Activated CD8-positive, alpha-beta memory T cell treated with anti-CD3 and anti-CD28 coated beads, Interleukin-2, amount 50 U/mL, for 48 hours (primary cell): ENCODE results near the gene ACTR1A.
"Not testable (repeated sequence)": the region's sequence is repeated elsewhere in the genome, so short reads cannot be mapped to it uniquely, and the experiment has no call there.

Source experiments
- DNase-seq: peaks from one replicate; pipeline ENCODE4 v3.0.0-alpha.2; 2020

ACTR1A gene

DNA sequence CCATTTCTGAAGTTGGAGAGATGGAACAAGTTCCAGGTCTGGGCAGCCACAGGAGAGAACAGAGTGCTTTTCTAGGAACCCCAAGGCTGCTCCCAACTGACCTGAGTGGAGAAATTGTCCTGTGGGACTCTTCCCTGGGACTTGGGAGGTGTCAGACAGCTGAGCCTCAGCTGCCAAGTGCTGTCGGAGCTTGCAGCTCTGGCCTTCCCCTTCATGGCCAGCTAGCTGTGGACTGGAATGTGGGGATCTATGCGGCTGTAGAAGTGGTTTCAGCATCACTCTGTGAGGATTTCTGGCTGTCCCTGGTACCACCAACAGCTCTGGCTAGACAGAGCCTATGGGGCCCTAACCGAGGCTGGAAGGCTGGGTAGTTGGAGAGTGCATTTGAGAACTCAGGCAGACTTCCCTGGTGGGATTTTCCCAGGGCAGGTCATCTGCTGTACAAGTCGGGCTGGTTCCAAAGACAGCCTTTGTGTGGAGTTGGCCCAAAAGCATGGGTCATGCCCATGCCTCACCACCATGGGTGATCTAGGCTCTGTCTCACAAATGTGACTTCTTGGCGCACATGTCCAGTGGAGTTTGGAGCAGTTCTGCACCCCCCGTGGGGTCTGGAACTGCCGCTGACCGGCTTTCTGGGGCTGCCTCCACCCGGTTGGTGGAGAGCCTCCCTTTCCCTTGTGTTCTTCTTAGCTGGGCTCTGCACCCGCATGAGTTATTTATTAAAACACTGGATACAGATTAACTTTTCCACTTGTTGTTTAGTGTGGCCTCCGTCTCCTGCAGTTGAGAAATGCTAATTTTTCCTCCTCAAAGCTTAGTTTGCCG, 12.2 kb upstream of the ACTR1A start:
- DNase-seq, result no peak

DNA sequence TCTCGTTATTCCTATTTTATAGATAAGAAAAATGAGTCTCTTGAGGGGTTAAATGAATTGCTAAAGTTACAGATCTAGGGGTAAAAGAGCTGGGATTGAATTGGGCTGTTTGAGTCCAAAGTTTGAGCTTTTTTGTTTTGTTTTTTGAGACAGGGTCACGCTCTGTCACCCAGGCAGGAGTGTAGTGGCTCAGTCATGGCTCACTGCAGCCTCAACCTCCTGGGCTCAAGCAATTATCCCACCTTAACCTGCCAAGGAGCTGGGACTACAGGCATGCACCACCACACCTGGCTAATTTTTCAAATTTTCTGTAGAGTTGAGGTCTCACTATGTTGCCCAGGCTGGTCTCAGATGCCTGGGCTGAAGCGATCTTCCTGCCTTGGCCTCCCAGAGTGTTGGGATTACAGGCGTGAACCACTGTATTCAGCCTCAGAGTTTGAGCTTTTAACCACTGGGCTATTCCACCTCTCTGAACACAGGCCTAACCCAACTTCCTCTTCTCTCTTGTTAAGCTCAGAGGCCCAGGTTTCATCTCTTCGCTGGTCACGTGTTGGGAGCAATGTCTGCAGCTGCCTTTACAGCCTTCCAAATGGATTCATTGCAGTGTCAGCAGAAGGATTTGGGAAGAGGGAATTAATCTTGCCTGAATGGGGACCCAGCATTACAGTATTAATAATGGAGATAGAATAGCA, 9.2 kb upstream of the ACTR1A start:
- DNase-seq, result no peak

DNA sequence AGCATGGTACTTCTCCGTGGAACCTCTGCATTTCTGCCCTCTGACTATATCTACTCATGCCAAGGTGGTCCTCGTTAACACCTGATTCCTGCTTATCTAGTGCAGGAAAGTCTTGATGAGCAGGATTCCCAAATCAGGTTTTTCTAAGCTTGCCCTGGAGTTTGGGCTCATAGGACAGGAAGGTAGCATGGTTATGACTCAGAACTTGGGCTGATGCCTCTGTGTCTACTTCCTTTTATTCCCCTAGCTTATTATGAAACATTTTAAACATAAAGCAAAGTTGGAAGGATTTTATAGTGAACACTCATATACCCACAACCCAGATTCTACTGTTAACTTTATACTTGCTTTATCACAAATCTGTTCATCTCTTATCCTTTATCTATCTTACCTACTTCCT, 6.9 kb upstream of the ACTR1A start:
- no peak for DNase-seq

DNA sequence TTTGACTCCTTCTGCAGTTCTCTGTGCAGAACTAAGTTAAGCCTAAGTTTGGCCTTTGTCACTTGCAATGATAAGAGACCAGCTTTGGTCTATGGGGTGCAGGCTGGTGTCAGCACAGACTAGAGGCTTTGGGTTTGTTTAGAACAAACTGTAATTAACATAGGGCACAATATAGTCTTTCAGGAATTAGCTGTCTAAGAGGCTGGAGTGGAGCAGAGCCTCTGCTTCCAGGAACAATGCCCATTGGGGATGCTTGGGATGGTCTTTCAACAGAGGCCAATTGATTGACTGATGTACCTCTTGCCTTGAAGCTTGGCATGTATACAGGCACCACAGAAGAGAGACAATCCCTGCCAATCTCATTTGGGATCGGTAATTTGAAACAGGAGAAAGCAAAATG, 6.0 kb upstream of the ACTR1A start:
- DNase-seq, result no peak

DNA sequence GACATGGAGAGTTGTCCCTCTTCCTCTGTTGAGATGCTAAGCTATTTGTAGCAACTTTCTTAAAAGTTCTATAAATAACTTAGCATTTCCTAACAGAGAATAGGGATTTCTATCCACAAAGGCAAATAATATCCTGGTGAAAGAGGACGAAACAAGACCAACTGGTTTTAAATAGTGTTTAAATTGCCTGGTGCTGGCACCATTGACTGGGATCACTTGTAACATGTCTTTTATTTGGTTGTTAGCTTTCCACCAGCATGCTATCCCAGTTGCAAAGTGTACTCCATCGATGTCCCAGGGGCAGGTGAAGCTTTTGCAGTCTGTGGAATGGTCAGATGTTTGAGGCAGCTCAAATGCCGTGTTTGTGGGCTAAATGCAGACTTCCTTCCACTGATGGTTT, 5.0 kb upstream of the ACTR1A start:
- DNase-seq, result no peak

DNA sequence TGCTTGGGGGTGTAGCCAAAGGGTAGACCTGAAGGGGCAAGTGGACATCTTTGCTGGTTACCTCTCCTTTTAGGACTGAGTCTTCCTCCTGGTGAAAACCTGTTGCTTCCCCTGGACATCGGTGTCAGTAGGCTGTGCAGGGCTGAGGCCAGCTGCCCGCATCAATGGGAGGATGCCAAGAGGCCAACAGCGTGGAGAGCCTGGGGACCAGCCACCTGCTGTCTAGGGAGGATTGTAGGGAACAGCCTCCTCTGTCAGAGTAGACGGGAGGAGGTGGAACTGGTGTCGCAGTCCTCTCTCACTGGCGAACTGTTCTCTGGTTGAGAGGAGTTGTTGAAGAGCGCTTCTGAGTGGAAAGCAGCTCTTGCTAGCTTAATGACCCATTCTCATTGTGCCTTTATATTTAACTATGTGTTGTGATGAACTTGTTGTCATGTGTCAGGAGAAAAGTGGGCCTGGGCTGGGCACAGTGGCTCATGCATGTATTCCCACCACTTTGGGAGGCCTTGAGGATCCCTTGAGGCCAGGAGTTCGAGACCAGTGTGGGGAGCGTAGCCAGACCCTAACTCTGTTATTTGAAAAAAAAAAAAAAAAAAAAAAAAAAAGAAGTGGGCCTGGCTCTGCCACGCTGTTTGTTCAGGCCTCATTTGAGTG, 3.1 kb upstream of the ACTR1A start:
- no peak for DNase-seq

DNA sequence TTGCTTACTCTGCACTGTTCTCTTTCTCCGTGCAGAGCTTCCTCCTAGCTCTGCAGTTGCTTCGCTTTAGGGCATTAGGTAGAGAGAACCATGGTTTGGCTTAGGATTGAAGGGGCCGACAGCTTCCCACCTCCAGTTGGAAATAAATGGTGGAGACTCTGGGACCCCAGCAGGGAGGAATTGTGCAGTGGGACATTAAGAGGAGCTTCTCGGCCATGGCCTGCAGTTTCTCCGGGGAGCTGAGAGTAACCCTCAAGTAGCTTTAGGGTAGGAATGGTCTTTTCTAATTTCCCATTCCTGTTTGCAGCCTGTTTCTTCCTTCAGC, 2.4 kb upstream of the ACTR1A start:
- DNase-seq, result no peak

DNA sequence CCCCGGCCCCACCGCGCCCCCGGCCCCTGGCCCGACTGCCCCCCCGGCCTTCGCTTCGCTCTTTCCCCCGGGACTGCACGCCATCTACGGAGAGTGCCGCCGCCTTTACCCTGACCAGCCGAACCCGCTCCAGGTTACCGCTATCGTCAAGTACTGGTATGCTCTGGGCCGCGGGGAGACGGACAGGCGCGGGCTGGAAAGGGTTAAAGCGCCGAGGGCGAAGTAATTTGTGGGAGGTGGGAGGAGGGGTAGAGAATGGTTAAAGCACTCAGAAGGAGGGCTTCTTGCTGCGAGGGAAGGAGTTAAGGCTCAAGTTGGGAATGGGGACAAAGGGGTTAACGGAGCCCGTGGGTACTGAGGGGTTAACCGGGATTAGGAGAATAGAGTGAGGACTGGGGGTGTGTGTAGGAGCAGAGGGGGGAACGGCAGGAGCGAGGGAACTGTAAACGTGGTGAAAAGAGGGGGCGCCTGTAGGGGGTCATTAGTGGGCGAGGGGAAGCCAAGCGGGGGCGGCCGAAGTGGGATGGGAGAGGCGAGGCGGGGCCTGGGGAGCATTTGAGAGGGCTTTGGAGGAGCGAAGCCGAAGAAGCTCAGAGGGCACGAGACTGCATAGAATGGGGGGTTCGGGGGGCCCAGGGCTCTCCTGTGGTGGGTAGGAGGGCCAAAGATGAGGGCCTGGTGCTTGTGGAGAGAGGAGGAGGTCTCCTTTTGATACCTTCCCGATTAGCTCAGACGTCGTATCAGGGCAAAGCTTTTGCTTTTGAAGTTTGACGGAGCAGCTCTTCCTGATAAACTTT, 1.9 kb upstream of the ACTR1A start:
- peak; percentile 75 for DNase-seq

DNA sequence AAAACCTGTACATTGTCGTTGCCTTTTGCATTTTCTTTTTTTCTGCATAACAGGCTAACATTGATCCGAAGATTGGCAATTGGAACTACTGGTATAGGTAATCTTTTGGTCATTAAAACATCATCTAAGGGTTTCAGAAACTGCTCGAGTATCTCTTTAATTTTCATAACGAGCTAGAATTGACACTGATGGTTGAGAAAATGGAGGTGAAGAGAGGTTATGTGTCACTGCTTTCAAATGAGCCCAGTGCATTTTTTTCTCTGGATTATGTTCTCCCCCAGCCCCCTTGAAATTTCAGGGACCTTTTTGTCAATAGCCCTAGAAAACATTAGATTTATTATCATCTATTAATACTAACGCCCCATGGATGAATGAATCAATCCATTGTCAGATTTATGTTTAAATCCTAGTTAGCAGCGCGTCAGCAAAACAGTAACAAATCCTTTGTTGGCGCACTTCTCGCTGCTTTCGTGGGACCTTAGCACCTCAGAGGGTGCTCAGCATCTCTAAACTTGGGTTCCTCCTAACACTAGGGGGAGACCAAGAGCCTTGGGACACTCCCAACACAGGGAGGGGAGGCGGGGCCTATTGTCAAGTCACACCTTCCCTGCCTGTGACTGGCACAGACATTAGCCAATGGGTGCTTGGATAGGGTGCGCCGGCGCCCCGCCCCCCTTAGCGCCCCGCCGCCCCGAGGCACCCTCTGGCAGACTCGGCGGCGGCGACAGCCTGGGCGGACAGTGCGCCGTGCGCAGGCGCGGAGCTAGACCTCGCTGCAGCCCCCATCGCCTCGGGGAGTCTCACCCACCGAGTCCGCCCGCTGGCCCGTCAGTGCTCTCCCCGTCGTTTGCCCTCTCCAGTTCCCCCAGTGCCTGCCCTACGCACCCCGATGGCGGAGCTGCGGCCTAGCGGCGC, 1.0 kb upstream of the ACTR1A start, which contains the start of gene SUFU:
TSS of gene SUFU (plus strand) at position 709 of the 915 bp plus-strand sequence. CDS start at position 890, 181 bp downstream.
- peak; percentile 98 for DNase-seq

DNA sequence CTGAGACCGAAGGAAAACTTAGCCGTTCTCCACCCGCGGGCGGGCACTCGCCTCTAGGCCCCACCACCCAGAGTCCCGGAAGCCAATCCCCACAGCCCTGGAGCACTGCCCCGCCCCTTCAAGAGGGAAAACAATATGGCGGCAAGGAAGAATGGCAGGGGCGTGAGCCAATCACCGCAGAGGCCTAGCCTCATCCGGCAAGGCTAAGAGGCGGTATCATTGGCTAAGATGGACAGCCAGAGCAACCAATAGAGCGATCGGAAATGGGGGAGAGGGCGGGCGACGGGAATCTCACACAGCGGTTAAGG, 529 bp downstream of the ACTR1A start:
- peak; percentile 96 for DNase-seq

DNA sequence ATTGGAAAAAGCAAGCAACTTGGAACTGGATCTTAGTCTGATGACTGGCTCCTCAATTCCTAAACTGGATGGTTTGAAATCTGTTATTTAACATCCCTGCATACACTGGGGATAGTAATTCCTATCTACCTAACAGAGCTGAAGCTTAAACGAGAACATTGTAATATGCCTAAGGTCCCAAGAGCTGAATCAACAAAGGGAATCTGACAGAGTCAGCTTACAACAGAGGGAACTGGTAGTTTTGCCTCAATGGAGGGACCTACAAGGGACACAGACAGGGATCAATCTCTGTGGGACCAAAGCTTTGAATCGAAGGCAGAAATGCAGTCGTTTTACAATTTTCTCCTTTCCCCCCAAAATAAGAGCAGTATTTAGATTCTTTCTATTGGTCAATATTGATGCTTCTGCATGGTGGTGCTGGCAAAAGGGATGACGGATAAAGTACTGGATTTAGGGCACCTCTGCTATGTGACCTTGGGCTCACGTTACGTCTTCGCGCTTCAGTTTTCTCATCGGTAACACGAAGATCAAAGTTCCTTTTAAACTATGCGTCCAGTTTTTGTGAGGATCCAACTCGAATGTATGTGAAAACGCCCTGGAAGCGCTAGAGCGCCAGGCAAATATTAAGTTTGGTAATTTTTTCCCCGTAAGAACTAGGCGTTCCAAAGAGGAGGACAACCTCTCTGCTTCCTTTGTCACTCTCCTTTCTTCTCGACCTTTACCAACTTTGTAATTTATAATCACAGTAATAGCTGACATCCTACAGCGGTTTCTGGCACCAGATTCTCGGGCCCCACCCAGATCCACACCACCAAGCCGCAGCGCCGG, 1.1 kb downstream of the ACTR1A start:
- no peak for DNase-seq

DNA sequence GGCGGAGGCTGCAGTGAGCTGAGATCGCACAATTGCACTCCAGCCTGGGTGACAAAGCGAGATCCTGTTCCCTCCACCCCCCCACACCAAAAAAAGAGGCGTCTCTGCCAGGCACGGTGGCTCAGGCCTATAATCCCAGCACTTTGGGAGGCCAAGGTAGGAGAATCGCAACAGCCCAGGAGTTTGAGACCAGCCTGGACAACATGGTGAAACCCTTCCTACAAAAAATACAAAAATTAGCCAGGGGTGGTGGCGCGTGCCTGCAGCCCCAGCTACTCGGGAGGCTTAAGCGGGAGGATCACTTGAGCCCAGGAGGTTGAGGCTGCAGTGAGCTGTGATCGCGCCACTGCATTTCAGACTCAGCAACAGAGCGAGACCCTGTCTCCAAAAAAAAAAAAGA, 1.8 kb downstream of the ACTR1A start:
- not testable (repeated sequence) for DNase-seq

DNA sequence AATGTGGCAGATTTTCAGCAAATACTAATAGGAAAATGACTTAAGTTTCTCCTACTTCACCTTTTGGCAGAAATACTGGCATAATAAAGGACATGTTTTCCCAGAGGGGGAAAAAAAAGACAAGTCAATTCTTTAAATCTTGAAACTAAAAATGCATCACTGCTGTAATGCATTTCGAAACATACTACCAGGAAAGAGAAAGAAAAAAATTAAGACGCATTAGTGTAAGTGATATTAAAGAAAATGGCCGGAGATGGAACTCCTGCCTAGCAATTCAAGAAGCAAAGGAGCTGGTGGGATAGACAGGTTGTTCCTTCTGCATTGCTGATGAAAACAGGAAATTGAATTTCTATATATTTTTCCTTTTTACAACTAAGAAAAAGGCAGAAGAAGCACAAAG, 3.2 kb downstream of the ACTR1A start:
- DNase-seq, result no peak

DNA sequence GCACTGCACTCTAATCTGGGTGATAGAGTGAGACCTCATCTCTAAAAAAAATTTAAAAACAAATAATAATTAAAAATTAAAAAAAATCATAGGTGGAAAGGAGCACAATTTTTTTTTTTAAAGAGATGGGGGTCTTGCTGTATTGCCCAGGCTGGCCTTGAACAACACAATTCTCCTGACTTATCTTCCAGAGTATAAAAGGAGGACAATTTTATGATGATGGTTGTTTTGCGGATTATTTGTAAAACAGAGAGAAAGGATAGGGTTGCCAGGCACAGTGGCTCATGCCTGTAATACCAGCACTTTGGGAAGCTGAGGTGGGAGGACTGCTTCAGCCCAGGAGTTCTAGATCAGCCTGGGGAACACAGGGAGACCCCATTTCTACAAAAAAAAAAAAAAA, 5.0 kb downstream of the ACTR1A start:
- no peak for DNase-seq

DNA sequence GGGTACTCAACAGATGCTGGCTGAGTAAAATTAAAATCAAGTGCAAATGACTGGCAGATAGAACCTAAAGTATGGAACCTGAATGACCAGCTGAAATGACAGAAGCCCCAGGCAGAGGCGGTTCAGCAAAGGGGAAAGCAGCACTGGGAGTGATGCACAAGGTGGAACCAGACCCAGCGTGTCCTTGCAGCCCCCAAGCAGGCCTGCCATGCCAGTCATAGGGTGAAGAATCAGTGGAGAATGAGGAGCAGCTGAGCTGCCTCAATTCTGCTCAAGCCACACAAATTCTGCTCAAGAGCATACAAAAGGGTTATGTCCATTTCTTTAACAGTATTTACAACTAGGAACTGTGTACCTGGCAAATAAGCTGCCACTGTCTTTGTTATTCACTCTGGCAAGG, 8.7 kb downstream of the ACTR1A start:
- DNase-seq, result no peak

DNA sequence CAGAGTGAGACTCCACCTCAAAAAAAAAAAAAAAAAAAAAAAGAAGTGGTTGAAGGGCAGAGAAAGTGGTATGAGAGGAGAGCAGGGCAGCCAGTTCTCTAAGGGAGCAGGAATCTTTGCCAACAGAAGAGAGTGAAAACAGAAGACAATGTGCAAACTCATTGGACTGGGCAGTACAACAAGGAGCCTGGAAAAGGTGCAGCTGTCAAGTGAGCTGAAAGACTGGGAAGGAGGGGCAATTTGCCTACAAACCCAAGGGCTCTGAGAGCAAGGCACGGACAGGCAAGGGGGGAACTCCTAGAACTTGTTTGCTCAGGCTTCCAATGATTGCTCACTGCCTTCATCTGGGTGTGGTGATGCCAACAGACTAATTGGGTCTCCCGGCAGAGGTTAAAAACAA, 9.5 kb downstream of the ACTR1A start:
- DNase-seq, result no peak

DNA sequence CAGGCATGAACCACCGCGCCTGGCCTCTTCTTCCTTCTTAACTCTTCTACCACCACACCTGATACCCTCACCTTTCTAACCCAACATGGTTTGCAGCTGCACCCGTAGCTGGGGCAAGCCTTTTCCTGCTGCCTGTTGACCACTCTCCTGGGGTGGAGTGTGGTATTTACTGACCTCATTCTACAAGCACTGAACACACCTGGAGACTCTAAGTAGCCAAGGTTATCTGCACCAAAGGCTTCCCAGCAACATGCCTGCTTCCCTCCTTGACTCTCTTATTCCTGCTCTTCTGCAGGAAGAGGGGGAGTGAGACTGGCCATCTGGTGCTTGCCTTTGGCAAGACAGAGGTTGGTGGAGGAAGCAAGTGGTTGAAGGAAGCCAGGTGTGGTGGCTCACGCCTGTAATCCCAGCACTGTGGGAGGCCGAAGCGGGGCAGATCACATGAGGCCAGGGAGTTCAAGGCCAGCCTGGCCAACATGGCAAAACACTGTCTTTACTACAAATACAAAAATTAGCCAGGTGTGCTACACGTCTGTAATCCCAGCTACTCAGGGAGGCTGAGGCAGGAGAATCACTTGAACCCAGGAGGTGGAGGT, 10.1 kb downstream of the ACTR1A start:
- DNase-seq, result no peak

DNA sequence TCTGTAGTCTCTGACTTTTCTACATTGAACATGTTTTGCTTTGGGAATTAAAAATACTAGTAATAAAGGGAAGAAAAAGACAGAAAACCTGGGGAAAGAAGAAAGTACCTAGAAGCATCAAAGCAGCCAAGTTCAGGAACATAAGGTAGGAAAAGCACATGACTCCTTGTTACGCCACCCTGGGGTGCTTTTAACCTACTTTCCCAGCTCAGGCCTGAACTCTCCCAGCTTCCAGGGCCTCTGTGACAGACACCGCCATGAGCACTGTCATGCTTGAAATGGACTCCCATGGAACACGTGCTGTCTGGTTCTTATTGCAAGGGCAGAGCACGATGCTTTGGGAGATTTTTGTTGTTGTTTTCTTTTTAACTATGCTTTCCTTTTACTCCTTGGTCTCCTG, 11.4 kb downstream of the ACTR1A start:
- DNase-seq, result no peak

DNA sequence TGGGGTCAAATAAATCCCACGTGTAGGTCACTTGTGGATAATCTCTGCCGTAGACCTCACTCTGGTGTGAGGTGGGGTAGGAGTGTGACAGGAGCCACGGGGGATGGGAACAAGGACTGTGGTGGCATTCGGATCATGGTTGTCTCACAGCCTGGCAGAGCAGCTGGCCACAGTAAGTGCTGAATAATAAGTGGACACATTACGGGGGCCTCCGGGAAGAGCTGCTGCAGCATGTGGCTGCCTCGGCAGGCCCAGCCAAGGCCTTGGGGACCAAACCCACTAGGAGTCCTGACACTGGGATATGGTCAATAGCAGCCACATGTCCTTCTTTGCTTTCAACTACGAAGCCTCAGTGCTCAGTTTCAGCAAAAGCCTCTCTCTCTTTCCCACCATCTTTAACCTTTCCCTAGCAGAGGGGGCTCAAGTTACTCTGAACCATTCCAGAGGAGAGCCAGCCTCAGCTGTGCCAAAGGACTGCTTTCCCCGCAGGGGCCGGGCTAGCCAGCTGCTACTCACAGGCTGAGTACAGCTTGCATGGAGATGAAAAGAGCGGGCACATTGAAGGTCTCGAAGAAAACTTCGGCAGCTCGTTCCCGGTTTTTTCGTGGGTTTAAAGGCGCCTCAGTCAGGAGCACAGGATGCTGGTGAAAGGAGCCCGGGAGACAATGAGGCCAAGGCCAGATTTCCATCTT, 17.3 kb downstream of the ACTR1A start:
- no peak for DNase-seq

DNA sequence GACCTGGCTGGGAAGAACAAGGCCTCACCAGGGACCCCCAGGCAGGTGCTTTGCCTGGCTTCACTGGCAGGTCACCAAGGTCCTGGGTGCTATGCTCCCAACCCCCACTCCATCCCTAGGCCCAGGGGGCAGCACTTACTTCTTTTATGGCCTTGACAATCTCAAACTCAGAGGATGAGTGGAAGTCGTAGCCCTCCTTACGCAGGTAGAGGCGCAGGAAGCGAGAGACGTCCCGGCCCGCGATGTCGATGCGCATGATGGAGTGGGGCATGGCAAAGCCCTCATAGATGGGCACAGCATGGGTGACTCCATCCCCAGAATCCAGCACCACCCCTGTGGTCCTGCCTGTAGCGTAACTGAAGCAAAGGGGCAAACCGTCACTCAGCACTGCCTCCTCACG, 18.5 kb downstream of the ACTR1A start:
- DNase-seq, result no peak
